Gastroesophageal sphincter (tissue), 3 donors: Measurements from ENCODE around the gene GRAMD1A.

ENCODE experiments used
- CTCF ChIP-seq, 4 experiments: fragments of 200-600 bp in 2 of 4; fragments of 450-650 bp in 2 of 4; sonication (generic) in 1 of 4; IDR thresholded peaks; one replicate each; pipeline ENCODE4 v1.5.1; 2017 to 2019; ENCODE audit warnings: antibody characterized with exemption in 4 of 4, mild to moderate bottlenecking in 2 of 4, moderate library complexity in 2 of 4
- EP300 ChIP-seq: sonication (generic); formaldehyde crosslinking; IDR thresholded peaks from one replicate; pipeline ENCODE4 v1.6.1; 2017; ENCODE audit warnings: antibody characterized with exemption, mild to moderate bottlenecking
- POLR2A ChIP-seq, 2 donors: fragments of 450-650 bp; IDR thresholded peaks; one replicate each; pipeline ENCODE4 v1.6.1; 2017; ENCODE audit warnings: antibody characterized with exemption in 2 of 2, mild to moderate bottlenecking in 2 of 2, moderate library complexity in 1 of 2

DNA sequence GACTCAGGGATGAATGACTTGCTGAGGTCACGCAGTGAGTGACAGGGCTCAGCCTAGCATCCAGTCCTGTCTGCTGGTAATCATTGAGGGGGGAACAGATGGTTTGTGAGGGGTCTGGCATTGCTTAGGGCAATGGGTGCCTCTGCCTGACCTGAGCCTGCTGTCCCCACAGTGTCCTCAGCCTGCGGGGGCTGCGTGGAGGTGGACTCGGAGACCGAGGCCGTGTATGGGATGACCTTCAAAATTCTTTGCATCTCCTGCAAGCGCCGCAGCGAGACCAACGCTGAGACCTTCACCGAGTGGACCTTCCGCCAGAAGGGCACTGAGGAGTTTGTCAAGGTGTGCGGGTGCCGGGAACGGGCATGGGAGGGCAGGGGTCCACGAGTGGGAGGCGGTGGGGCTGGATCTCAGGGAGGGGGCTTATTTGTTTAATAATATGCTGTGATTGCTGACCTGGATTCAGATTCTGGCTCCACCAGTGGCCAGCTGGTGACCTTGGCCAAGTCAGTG lies 32.3 kb downstream of the GRAMD1A start:
- TF ChIP-seq CTCF (IDR thresholded peaks at IDR 0.05) = no peak
- no peak for TF ChIP-seq POLR2A (IDR thresholded peaks at IDR 0.05)
- TF ChIP-seq EP300 = no peak
